ENCODE data around the gene RHOB. TPM values are rescaled to one million over a fixed set of nuclear protein-coding genes. Genes with fewer than 3 reads are reported as not detected.

Gene RHOB
- total and polyA plus RNA-seq, 2 of the 13 experiments (the other 11 are each of a cell fraction or from before 2014, with no cell fraction given): 192 to 268 TPM

DNA sequence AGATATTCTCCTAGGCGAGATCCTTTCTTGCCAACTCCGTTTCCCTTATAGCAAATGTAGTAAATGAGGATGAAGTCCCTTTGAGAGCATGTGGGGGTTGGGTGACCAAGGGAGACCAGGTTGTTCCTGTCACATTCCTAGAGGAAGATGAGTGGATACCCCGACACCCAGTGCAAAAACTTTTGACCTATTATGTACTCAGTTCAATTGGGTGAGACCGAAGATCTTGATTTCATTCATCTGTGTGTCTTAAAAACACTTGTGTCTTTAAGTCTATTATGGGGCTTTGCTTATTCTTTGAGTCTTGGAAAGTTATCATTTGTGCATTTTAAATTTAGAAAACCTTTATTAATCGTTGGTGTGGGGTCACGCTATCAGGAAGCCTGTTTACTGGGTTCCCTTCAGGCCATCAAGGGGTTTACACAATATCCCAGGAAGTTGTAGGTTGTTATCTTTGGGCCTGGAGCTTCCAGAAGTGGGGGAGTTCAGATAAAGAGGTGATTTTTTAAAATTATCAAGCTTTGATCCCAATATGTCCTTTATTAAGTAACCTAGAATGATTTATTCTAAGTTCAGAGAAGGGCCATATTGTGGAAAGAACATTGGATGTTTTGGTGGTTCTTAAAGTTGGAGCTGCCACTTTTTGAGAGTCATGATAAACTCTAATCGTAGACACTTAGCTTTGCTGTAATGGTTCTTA, 2.8 kb downstream of the RHOB start (continued):
- TF ChIP-seq, protein P1, sequence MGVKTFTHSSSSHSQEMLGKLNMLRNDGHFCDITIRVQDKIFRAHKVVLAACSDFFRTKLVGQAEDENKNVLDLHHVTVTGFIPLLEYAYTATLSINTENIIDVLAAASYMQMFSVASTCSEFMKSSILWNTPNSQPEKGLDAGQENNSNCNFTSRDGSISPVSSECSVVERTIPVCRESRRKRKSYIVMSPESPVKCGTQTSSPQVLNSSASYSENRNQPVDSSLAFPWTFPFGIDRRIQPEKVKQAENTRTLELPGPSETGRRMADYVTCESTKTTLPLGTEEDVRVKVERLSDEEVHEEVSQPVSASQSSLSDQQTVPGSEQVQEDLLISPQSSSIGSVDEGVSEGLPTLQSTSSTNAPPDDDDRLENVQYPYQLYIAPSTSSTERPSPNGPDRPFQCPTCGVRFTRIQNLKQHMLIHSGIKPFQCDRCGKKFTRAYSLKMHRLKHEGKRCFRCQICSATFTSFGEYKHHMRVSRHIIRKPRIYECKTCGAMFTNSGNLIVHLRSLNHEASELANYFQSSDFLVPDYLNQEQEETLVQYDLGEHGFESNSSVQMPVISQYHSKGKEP (CRISPR knock-in tag; IDR thresholded peaks at IDR 0.05): no peak
- no peak for TF ChIP-seq NAIF1 (CRISPR knock-in tag; IDR thresholded peaks at IDR 0.05; ENCODE audit: borderline replicate concordance)
- TF ChIP-seq RBM39 (IDR thresholded peaks at IDR 0.05; ENCODE audit: low read depth, low read length, poor library complexity, severe bottlenecking): no peak
- TF ChIP-seq NFATC3 (CRISPR knock-in tag; IDR thresholded peaks at IDR 0.05): no peak
- TF ChIP-seq, protein P2, sequence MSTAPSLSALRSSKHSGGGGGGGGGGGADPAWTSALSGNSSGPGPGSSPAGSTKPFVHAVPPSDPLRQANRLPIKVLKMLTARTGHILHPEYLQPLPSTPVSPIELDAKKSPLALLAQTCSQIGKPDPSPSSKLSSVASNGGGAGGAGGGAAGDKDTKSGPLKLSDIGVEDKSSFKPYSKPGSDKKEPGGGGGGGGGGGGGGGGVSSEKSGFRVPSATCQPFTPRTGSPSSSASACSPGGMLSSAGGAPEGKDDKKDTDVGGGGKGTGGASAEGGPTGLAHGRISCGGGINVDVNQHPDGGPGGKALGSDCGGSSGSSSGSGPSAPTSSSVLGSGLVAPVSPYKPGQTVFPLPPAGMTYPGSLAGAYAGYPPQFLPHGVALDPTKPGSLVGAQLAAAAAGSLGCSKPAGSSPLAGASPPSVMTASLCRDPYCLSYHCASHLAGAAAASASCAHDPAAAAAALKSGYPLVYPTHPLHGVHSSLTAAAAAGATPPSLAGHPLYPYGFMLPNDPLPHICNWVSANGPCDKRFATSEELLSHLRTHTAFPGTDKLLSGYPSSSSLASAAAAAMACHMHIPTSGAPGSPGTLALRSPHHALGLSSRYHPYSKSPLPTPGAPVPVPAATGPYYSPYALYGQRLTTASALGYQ (CRISPR knock-in tag; IDR thresholded peaks at IDR 0.05): no peak
- TF ChIP-seq BRD4 (CRISPR knock-in tag; IDR thresholded peaks at IDR 0.05): no peak
- TF ChIP-seq TMF1 (CRISPR knock-in tag; IDR thresholded peaks at IDR 0.05; ENCODE audit: low read depth): no peak
- no peak for TF ChIP-seq ZNF232 (CRISPR knock-in tag; IDR thresholded peaks at IDR 0.05; ENCODE audit: borderline replicate concordance)
- TF ChIP-seq ZNF83 (CRISPR knock-in tag; IDR thresholded peaks at IDR 0.05; ENCODE audit: borderline replicate concordance): no peak
- TF ChIP-seq, protein P3, sequence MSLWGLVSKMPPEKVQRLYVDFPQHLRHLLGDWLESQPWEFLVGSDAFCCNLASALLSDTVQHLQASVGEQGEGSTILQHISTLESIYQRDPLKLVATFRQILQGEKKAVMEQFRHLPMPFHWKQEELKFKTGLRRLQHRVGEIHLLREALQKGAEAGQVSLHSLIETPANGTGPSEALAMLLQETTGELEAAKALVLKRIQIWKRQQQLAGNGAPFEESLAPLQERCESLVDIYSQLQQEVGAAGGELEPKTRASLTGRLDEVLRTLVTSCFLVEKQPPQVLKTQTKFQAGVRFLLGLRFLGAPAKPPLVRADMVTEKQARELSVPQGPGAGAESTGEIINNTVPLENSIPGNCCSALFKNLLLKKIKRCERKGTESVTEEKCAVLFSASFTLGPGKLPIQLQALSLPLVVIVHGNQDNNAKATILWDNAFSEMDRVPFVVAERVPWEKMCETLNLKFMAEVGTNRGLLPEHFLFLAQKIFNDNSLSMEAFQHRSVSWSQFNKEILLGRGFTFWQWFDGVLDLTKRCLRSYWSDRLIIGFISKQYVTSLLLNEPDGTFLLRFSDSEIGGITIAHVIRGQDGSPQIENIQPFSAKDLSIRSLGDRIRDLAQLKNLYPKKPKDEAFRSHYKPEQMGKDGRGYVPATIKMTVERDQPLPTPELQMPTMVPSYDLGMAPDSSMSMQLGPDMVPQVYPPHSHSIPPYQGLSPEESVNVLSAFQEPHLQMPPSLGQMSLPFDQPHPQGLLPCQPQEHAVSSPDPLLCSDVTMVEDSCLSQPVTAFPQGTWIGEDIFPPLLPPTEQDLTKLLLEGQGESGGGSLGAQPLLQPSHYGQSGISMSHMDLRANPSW (CRISPR knock-in tag; IDR thresholded peaks at IDR 0.05; ENCODE audit: borderline replicate concordance): no peak
- TF ChIP-seq ZNF382 (CRISPR knock-in tag; IDR thresholded peaks at IDR 0.05; ENCODE audit: borderline replicate concordance): no peak
- TF ChIP-seq, protein P4, sequence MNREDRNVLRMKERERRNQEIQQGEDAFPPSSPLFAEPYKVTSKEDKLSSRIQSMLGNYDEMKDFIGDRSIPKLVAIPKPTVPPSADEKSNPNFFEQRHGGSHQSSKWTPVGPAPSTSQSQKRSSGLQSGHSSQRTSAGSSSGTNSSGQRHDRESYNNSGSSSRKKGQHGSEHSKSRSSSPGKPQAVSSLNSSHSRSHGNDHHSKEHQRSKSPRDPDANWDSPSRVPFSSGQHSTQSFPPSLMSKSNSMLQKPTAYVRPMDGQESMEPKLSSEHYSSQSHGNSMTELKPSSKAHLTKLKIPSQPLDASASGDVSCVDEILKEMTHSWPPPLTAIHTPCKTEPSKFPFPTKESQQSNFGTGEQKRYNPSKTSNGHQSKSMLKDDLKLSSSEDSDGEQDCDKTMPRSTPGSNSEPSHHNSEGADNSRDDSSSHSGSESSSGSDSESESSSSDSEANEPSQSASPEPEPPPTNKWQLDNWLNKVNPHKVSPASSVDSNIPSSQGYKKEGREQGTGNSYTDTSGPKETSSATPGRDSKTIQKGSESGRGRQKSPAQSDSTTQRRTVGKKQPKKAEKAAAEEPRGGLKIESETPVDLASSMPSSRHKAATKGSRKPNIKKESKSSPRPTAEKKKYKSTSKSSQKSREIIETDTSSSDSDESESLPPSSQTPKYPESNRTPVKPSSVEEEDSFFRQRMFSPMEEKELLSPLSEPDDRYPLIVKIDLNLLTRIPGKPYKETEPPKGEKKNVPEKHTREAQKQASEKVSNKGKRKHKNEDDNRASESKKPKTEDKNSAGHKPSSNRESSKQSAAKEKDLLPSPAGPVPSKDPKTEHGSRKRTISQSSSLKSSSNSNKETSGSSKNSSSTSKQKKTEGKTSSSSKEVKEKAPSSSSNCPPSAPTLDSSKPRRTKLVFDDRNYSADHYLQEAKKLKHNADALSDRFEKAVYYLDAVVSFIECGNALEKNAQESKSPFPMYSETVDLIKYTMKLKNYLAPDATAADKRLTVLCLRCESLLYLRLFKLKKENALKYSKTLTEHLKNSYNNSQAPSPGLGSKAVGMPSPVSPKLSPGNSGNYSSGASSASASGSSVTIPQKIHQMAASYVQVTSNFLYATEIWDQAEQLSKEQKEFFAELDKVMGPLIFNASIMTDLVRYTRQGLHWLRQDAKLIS (CRISPR knock-in tag; IDR thresholded peaks at IDR 0.05): peak; percentile 87; the same call in 1 of the 2 replicates
- TF ChIP-seq EP300 (IDR thresholded peaks at IDR 0.05; ENCODE audit: low read depth in 2 of 2, low read length in 2 of 2): peak; percentile 41 to 57; a peak in 2 of 4 replicates
- no peak for TF ChIP-seq EP300 (CRISPR knock-in tag; IDR thresholded peaks at IDR 0.05; ENCODE audit: borderline replicate concordance)
- TF ChIP-seq CHCHD3 (CRISPR knock-in tag; IDR thresholded peaks at IDR 0.05): no peak
- TF ChIP-seq ZNF839 (CRISPR knock-in tag; IDR thresholded peaks at IDR 0.05; ENCODE audit: borderline replicate concordance): no peak
- TF ChIP-seq ZNF329 (CRISPR knock-in tag; IDR thresholded peaks at IDR 0.05; ENCODE audit: low read depth): no peak
- no peak for TF ChIP-seq ZNF34 (CRISPR knock-in tag; IDR thresholded peaks at IDR 0.05; ENCODE audit: borderline replicate concordance)
- no peak for TF ChIP-seq SMAD9 (CRISPR knock-in tag; IDR thresholded peaks at IDR 0.05)
